ENCODE measurements around the gene RAB5A.
"Not testable (repeated sequence)": the region's sequence is repeated elsewhere in the genome, so short reads cannot be mapped to it uniquely, and the experiment has no call there.

Gene RAB5A

GRCh38 chr3:19950316-19950715, 3.4 kb downstream of the RAB5A start:
- no peak for DNase-seq

DNA sequence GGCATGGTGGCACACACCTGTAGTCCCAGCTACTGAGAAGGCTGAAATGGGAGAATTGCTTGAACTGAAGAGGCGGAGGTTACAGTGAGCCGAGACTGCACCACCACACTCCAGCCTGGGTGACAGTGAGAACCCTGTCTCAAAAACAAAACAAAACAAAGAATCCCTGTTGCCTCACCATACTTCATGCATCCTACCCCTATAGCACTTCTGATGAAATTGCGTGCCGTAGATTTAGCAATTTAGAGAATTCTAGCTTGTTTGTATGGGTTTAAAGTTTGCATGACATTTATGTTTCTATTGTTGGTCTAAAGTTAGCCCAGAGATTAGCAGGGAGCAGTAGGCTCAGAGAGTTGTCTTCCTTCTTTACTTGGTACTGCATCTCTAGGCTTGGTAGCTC, 7.8 kb downstream of the RAB5A start:
- DNase-seq = no peak

DNA sequence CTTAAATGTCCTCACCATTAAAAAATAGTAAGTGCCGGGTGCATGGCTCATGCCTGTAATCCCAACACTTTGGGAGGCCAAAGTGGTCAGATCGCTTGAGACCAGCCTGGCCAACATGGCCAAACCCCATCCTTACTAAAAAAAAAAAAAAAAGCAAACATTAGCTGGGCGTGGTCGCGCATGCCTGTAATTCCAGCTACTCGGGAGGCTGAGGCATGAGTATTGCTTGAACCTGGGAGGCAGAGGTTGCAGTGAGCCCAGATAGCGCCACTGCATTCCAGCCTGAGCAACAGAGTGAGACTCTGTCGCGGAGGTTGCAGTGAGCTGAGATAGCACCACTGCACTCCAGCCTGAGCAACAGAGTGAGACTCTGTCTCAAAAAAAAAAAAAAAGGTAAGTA, 10.5 kb downstream of the RAB5A start:
- DNase-seq = not testable (repeated sequence)

- DNase-seq = no peak
Measured at GRCh38 chr3:19959505-19959904, 12.6 kb downstream of the RAB5A start.

DNA sequence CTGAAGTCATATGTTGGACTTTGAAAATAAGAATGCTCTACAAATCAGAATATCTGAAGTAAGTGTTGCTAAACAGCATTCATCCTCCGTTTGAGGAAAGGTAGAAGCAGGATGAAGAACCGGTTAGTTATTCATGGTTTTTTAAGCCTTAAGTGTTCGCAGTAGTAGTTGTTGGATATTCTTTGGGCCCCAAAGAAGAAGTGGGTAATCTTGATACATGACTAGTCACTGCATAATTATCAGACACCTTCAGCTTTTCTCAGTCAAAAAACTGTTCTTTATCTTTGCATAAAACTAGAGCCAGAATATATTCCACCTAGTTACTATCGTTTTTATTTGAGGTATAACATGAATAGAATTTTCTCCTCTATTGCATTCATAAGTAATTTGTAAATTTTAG, 13.8 kb downstream of the RAB5A start:
- DNase-seq = no peak

- DNase-seq = no peak
Measured at GRCh38 chr3:19961960-19962359, 15.1 kb downstream of the RAB5A start.

DNA sequence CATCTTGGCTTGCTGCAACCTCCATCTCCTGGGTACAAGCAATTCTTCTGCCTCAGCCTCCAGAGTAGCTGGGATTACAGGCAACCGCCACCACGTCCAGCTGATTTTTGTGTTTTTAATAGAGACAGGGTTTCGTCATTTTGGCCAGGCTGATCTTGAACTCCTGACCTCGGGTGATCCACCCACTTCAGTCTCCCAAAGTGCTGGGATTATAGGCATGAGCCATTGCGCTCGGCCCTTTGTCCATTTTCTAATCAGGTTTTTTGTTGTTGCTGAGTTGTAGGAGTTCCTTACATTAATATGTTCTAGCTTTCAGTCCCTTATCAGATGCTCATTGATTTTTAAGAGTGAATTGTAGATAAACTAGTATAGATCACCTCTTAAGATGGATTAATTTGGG, 20.3 kb downstream of the RAB5A start:
- no peak for DNase-seq

DNA sequence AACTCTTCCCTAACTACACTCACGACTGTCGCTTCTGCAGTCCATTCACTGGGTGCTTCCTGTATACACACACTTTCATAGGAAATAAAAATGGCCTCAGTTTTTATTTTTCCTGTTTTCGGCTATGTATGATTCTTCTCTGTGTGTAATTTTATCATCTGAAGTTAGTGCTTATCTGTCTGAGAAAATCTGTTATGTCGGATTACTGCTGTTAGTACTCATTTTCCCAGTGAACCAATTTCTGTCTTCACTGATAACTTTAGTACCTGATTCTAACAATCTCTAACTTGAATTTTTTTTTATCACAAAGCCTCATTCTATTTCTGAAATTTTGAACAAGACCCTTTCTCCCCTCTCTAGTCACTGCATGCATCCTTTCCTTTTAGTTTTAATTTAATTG, 20.9 kb downstream of the RAB5A start:
- no peak for DNase-seq

DNA sequence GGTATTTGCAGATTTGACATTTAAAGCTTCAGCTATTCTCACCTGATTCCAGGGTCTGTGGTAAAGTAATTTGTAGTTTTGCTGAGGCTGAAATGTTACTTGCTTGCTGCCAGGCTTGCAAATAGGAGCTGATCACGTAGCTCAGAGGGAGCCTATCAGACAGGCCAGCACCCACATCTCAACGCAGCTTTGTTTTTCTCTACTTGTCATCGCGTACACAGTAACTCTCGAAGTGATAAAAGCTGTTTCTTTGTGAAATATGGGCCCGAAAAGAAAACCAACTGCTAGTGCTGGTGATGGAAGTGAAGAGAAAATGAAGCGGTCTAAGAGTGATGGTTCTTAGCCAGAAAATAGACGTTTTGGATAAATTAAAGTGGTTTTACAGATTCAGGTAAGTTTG, 23.4 kb downstream of the RAB5A start:
- DNase-seq = no peak

DNA sequence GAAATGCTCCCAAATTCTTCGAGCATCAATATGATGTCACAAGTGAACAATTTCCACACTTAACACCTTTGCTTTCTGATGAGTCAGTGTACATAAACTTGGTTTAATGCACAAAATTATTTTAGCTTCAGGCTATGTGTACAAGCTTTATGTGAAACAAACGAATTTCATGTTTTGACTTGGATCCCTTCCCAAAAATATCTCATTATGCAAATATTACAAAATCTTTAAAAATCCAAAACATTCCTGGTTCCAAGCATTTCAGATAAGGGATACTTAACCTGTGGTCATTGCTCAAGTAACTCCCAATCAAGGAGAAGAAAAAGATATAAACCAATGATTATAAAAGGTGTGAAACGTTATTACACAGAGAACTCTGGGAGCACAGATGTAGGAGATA, 25.2 kb downstream of the RAB5A start:
- no peak for DNase-seq

DNA sequence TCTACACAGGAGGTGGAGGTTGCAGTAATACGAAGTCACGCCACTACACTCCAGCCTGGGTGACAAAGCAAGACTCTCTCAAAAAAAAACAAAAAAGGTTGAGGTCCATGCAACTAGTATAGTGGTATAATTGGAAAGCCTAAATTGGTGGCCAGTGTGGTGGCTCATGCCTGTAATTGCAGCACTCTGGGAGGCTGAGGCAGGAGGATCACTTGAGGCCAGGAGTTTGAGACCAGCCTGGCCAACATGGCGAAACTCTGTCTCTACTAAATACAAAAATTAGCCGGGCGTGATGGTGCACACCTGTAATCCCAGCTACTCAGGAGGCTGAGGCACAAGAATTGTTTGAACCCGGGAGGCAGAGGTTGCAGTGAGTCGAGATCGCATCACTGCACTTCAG, 42.0 kb downstream of the RAB5A start:
- DNase-seq = not testable (repeated sequence)

- DNase-seq = no peak
Measured at GRCh38 chr3:19994796-19995195, 47.9 kb downstream of the RAB5A start.

GRCh38 chr3:19997502-19997901, 50.6 kb downstream of the RAB5A start:
- DNase-seq = no peak

- no peak for DNase-seq
Measured at GRCh38 chr3:20001932-20002331, 55.0 kb downstream of the RAB5A start.

DNA sequence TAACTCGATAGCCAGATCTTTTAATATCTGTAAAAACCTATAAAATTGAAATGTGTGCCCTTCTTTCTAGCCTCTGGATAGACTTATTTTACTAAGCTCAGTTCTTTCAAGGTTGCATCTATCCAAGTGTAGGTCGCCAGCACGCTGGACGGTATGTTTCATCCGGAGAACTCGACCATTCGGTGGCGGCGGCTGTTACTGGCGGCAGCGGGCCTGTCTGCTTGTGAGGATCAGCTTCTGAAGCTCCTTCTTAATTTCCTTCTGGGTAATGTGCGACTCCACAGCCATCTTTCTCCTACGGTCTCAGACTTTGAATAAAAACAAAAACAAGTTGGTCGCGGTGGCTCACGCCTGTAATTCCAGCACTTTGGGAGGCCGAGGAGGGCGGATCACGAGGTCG, 61.1 kb downstream of the RAB5A start:
- DNase-seq = no peak

DNA sequence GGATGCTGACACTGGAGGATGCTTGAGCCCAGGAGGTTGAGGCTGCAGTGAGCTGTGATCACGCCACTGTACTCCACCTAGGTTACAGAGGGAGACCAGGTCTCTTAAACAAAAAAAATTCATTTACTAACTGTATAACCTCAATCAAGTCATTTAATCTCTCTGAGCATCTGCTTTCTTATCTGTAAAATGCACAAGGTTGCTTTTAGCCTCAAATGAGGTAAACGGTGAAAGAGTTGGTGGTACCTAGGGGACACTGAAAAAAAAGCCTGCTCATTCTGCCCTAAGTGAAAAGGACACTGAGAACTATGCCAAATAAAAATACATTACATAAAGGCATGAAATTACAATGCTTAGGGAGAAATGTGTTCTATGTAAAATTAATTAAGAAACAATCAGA, 61.7 kb downstream of the RAB5A start:
- no peak for DNase-seq

DNA sequence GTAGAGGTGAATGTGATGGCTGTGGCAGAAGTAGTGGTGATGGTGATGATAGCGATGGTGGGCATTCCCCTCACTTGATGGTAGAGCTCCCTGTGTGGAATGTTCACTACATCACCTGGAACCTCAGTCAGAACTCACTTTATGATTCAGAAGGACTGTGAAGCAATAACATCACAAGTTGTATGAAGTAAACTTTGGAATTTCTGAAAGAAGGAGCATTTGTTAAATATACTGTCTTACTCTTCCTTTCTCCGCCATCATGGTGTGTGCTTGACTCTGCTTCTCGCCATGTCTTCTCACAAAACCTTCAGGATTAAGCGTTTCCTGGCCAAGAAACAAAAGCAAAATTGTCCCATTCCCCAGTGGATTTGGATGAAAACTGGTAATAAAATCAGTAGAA, 65.3 kb downstream of the RAB5A start, which contains the start of gene PP2D1:
Gene PP2D1, minus strand, starts transcription at position 101 of the 400 bp plus-strand sequence. CDS start 192 bp downstream, outside the sequence.
- no peak for DNase-seq

GRCh38 chr3:20013396-20013795, 66.5 kb downstream of the RAB5A start:
- no peak for DNase-seq

DNA sequence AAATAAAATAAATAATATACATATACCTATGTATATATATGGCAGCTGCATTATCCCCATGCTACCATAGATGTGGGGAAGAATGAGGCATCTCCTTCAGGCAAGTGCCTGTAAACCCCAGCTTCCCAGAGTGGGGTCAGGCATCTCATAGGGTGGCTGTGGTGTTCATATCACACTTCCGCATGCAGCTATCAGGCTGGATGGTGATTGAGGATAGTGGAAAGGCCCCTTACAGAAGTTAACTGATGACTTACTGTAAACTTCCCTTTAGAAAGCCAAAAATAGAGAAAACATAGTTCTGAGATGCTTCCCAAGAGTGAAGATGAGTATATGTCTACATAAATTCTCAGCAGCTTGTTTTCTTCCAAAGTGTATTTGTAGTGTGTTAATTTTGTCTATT, 68.6 kb downstream of the RAB5A start:
- no peak for DNase-seq

- DNase-seq = not testable (repeated sequence)
Measured at GRCh38 chr3:20016076-20016475, 69.2 kb downstream of the RAB5A start.

GRCh38 chr3:20022954-20023622, 76.2 kb downstream of the RAB5A start:
- no peak for DNase-seq

DNA sequence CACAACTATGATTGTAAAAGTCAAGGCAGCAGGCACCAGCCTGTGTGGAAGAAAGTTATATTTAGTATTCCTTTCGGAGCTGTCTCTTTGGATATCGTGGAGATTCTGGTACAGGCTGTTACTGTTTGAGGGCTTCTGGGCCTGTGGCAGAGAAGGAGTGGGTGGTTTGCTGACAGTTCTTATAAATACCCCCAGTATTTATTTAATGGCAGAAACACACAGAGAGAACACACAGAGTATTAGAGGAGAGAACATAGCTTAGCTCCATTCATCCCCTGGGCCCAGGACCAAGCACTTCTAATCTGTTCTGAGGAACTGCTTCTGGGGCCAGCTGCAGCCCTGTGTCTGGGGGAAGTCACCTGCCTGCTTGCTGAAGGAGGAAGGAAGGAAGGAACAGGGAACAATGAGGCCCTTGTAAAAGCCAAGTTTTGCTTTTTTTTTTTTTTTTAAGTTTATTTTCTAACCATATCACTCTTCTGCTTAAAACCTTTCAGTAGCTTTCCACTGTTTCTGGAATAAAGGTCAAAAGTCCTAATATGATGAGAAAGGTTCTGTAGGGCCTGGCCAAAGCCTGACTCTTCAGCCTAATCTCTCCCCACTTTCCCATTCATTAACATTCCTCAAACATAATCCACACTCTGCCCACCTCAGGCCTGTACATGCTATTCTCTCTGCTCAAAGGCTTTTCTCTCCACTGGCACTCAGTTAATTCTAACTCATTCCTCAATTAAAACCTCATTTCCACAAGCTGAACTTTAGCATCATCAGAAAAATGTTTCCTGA, 76.9 kb downstream of the RAB5A start:
- DNase-seq = peak; percentile 36 to 43

DNA sequence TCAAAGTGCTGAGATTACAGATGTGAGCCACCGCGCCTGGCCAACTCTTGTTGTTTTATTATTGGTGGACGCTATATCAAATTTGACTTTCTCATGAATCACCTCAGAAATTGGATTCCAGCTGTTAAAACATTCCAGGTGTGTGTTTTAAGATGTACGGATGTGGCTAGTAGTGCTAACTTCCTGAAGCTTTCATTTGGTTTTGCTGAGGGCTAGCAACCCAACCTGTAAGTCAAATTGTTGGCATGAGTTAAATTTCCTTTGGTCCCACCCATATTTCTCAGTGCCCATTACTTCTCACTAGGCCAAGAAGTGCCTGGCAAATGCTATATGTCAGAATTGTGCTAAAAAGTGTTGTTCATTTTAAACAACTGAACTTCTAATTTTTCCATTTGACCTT, 80.2 kb downstream of the RAB5A start:
- DNase-seq = no peak

- no peak for DNase-seq
Measured at GRCh38 chr3:20028905-20029331, 82.0 kb downstream of the RAB5A start.
